ENCODE measurements around the gene CCDC126. TPM values are rescaled to one million over a fixed set of nuclear protein-coding genes. Genes with fewer than 3 reads are reported as not detected.

Gene CCDC126
- total RNA-seq, 1 experiment from 2014 or later: 11.3 TPM

Other genes starting within 250 kb of the CCDC126 start
- gene IGF2BP3, start 126.9 kb upstream of the CCDC126 start, total RNA-seq (2014; rRNA removed; shearing (Covaris generic)): 50.6 and 76.9 TPM in 2 replicates
- gene TRA2A, start 65.4 kb upstream of the CCDC126 start, total RNA-seq (2014; rRNA removed; shearing (Covaris generic)): 27.5 and 31.6 TPM in 2 replicates
- gene FAM221A, start 82.8 kb downstream of the CCDC126 start, total RNA-seq (2014; rRNA removed; shearing (Covaris generic)): 5.3 and 7.0 TPM in 2 replicates
- not detected in 2 replicates for gene STK31, start 112.8 kb downstream of the CCDC126 start, total RNA-seq (2014; rRNA removed; shearing (Covaris generic))

All from M059J (cell line).